Gastrocnemius medialis (tissue), 4 donors: Measurements from ENCODE around the gene PRKN.

Experiments used
- CTCF ChIP-seq, 5 experiments: fragments of 450-650 bp in 3 of 5; fragments of 200-600 bp in 2 of 5; sonication (generic) in 2 of 5; IDR thresholded peaks in 4 of 5; conservative IDR thresholded peaks in 1 of 5; 1 replicate in 4 of 5; 2 replicates in 1 of 5; pipeline ENCODE4 v1.5.1; 2016 to 2019; ENCODE audit warnings: antibody characterized with exemption in 5 of 5, mild to moderate bottlenecking in 3 of 5, moderate library complexity in 3 of 5
- POLR2A ChIP-seq, 2 donors: fragments of 450-650 bp; IDR thresholded peaks; one replicate each; pipeline ENCODE4 v1.6.1; 2017; ENCODE audit warnings: antibody characterized with exemption in 2 of 2, mild to moderate bottlenecking in 2 of 2, moderate library complexity in 2 of 2

- TF ChIP-seq CTCF (IDR thresholded peaks at IDR 0.05 in 4 of 5, conservative IDR thresholded peaks at IDR 0.05 in 1 of 5) (no peak), POLR2A (IDR thresholded peaks at IDR 0.05) (no peak)
Observed at GRCh38 chr6:162625846-162626540, 101.6 kb downstream of the PRKN start.
